Activated CD8-positive, alpha-beta memory T cell treated with anti-CD3 and anti-CD28 coated beads for 4 hours (primary cell): ENCODE results near the gene FAM13C.
"Not testable (repeated sequence)": the region's sequence is repeated elsewhere in the genome, so short reads cannot be mapped to it uniquely, and the experiment has no call there.

Experiments used
- DNase-seq, 2 donors: peaks; one replicate each; pipeline ENCODE4 v3.0.0-alpha.2; 2020; ENCODE audit warnings: low read depth in 2 of 2

FAM13C gene

DNA sequence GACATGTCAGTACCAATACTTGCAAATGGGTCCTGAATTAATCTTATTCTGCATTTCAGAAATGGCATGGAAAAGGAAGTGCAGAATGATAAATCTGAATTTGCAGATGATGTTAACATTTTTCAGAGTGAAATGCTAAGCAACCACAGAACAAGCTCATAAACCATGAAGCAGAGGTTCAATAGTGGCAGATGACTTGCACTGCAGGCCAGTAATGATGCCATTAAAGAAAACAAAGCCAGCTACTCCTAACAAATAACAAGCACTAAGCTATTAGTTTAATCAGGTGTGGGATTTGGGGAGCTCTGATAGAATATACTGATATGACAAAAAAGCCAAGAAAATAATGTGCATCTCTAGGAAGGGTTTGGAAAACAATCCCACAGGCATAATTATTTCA lies 85.4 kb downstream of the FAM13C start:
- no peak for DNase-seq

DNA sequence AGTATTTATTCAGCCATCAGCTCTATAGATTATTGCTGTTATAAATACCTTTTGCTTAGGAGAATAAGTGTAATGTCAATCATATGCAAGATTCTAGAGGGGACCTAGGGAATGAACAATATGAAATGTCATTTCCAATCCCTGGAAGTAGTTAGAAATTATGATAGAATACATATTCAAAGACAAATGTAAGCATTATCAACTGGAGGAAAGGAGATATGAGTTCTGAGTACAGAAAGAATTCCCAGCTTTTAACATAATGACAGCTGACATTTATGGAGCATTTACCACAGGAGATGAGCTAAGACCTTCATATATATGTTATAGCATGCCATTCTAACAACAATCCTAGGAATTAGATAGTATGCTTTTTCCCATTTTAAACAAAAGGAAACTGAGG lies 86.2 kb downstream of the FAM13C start:
- no peak for DNase-seq

DNA sequence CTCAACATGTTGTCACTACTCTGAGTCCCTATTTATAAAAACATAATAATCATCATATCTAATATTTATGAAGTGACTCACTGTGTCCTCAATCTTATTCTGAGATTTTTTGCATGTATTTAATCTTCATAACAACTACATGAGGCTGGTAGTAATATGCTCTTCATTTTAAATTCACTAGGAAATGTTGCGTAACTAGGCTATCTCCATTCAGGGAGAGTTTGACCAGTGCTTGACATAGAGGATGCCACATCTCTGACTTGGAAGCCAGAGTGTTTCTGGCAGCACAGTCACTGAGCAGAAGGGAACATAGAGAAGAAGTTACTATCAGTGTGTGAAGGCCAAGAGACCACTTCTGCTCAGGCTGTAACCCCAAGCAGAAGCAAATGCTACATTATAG lies 88.9 kb downstream of the FAM13C start:
- no peak for DNase-seq

DNA sequence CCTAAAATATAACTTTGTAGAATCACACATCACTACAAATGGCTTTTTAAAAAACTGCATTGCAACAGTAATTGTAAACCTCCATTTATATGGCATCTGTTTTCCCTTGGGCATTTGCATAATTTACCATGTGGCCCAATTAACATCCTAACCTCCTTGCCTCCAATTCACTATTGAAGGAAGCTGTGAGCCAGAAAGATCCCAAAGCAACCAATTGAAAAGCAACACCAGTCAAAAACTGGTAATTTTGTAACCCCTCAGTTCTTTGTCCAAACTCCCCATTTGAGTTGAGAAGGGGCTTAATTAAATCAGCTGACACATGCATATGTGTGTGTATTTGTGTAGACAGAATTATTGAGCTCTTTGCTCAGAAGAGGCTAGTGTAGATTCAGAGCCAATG lies 90.3 kb downstream of the FAM13C start:
- DNase-seq = no peak

DNA sequence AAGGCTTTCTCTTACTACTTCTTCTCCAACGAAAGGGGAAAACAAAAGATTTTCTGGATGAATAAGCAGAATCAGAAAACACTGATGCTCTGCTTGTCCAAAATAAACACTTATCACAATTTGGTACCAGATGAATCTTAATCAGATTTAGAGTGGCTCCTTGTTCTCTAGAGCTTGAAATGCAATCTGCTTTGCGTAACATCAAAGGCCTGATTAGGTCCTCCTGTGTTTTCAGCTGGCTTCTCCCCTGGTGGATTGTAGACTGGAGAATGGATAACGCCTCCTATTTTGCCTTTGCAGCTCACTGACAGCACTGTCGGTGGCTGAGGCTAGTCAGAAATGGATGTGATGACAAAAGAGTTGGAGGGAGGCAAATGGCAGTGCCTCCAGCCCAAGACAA lies 91.2 kb downstream of the FAM13C start:
- DNase-seq = no peak

DNA sequence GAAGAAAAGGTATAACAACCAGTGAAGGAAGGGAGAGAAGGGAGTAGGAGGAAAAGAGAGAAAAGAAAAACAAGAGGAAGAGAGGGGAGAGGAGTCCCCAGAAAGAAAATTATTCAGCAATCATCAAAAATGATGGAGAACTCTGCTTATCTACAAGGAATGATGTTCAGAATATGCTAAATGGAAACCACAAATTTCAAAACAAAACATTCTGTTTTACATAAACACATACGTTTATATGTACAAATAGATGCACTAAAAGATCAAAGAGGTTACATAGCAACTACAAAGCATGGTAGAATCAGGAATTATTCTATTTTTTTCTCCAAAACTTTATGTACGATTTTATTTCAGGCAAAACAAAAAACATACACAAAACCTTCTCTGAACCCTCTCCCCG lies 91.9 kb downstream of the FAM13C start:
- DNase-seq = no peak

DNA sequence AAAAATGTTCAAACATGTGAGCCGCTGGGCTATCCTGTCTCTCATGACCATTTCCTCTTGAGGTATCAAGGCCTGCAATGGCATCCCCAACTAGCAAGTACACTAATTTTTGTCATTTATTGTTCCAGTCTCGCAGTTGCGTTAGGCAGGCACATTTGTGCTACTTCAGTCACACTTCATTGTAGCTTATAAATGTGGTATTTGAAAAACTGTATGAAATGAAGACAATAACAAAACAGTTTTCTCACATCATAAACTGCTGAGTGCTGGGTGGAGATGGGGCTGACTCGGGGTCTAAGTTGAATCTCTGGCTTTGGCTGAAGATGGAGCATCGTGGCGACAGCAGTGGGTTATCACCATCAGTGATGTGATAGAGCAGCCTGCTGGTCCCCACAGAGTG lies 92.7 kb downstream of the FAM13C start:
- DNase-seq = no peak

DNA sequence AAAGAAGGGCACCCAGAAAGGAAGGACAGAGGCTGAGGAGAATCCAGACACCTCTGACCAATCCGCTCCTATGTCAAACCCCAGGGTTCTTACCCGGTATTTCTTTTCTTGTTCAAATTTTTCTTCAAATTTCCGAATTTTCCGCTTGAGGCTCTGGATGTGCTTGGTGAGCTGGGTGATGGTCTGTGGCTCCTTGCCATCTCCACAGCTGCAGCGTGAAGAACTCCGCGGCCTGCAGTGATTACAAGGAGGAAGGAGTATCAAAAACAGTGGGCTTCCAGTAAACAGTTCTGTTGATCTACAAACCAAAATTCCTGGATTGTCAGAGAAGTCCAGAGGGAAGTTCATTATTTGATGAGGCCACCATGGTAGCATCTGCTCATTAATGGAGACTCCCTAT lies 93.9 kb downstream of the FAM13C start:
- DNase-seq = no peak

- DNase-seq = no peak
Observed at GRCh38 chr10:59266321-59266720, 96.0 kb downstream of the FAM13C start.

GRCh38 chr10:59265141-59265540 lies 97.2 kb downstream of the FAM13C start:
- DNase-seq = no peak

- no peak for DNase-seq
Observed at GRCh38 chr10:59258890-59259289, 103.5 kb downstream of the FAM13C start.

DNA sequence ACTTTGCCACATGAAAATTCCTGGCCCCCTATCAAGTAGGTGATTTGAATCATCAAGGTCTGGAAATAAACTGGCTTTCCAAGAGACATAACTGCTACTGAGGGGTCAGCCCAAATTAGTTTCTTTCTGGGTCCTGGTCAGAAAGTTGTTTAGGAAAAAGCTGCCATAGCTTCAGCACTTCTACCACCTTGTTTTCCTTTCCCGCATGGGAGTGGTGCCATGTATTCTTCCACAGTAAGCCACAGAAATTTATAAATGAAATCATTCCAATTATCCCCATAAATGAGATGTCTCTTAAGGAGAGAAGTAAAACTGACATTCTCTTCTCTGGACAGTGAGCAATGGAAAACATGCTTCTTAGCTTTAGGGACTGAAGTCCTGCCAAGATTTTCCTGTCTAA lies 105.1 kb downstream of the FAM13C start:
- no peak for DNase-seq

GRCh38 chr10:59255463-59255862 lies 106.9 kb downstream of the FAM13C start:
- no peak for DNase-seq

- DNase-seq = no peak
Observed at GRCh38 chr10:59252491-59252890, 109.9 kb downstream of the FAM13C start.

DNA sequence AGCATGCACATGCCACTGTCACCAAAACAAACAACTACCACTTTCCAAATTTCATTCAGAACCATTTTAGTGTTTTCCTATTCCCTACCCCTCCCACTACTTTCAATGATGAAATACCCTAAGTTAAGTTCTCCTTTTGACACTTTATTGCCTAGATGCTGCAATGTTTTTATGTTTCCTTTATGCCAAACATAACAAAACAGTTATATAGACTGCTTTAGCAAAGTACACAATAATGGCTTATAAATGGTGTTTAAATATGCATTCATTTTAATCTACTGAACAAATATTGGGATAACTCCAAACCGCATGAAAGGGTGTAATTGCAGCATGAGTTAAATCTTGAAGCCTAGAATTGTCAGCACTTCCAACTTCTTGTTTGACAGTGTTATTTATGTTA lies 116.7 kb downstream of the FAM13C start:
- no peak for DNase-seq

GRCh38 chr10:59244871-59245270 lies 117.5 kb downstream of the FAM13C start:
- no peak for DNase-seq

DNA sequence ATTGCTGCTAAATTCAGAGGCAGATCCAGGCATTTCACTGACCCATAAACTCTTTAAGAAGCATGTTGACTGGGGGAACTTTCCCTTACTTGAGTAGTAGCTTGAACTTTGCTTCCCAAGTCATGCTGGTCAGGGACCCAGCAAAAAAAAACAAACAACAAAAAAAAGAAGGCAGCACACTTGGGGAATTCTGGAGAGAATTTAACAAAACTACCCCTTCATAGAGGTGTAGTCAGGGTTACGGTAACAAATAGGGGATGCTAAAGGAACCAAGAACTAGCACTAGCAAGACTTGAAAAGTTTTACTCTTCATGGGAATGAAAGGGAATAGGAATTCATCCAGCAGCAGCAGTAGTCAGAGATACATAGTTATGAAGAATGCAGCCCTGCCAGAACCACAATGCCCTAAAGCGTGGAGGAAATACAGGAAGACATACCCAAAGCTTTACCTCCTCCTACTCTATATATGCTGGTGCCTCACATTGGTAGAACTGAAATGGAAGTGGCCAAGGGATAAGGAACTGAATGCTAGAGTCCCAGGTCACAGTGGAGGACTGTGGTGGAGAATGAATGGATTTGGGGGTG lies 118.6 kb downstream of the FAM13C start:
- DNase-seq = no peak

- DNase-seq = no peak
Observed at GRCh38 chr10:59242991-59243390, 119.4 kb downstream of the FAM13C start.

- DNase-seq = no peak
Observed at GRCh38 chr10:59242057-59242456, 120.3 kb downstream of the FAM13C start.

DNA sequence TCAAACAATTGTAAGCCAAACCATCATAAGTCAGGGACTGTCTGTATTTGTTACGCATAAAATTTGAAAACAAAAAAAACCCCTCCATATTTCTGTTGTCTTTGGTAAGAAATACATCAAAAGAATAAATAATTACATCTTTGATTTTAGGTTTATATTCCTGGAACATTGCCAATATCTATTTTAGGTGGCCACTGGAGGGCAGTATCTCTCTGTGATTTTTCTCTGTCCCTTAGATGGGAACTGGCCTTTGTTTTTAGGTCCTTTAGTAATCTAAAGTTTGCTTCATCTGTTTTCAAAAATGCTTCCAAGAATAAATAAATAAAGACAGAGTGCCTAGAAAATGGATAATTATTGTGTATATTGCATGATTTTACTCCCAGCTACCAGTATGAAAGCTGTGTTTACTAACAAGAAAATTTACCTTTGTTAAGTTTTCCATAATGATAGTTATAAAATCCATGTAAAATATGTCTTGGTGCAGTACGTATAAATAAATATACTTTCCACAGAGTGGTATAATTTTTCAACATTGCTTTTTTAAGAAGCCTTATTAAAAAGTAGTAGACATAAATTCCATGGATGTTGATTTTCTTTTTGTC lies 121.7 kb downstream of the FAM13C start:
- DNase-seq = no peak

DNA sequence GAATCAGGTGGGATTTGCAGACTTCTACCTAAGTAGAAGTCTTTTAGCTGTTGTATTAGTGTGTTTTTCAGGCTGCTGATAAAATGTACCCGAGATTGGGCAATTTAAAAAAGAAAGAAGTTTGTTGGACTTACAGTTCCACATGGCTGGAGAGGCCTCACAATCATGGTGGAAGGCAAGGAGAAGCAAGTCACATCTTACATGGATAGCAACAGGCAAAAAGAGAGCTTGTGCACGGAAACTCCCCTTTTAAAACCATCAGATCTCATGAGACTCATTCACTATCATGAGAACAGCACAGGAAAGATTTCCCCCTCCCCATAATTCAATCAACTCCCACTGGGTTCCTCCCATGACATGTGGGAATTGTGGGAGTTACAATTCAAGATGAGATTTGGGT lies 123.2 kb downstream of the FAM13C start:
- DNase-seq = not testable (repeated sequence)

DNA sequence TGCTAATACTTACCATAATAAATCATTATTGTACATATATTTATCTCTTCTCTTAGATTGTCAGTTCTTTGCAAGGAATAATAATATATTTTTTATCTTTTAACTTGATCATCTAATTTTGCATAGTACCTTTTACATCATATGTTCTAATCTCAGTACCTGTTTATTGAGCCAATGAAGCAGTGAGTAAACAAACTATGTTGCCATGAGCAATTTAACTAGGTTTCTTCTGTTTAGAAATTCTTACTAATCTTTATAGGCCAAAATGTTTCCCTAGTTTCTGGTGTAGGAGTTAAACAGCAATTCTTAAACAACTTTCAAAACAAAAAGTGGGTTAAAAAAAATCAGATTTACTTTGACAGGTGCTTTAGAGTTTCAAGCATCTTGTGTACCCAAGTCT lies 124.6 kb downstream of the FAM13C start:
- DNase-seq = no peak

DNA sequence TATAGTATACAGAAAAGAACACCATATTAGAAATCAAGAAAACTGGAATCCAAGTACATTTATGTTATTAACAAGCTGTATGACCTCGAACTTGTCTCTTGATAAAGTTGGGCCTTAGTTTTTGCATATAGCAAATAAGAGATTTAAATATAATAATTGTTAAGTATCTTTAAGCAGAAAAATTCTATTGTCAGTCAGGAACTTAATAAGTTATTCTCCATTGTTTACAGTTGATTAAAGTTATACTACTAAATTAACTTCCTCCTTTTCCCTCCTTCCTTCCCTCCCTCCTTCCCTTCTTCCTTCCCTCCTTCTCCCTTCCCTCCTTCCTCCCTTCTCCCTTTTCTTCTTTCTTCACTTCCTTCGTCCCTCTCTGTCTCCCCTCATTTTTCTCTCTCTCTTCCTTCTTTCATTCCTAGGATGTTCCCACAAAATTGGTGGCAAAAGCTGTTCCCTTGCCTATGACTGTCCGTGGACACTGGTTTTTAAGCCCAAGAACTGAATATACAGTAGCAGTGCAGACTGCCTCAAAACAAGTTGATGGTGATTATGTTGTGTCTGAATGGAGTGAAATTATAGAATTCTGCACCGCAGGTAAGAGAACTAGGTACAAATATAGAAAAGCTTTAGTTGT lies 126.2 kb downstream of the FAM13C start:
- no peak for DNase-seq
